ENCODE results near the gene CR1L.
"Not testable (repeated sequence)": the region's sequence is repeated elsewhere in the genome, so short reads cannot be mapped to it uniquely, and the experiment has no call there.

The CR1L gene

GRCh38 chr1:207644852-207645634 lies at the start of gene CR1L:
Gene CR1L, plus strand, starts transcription at chr1:207645133. Its CDS starts 101 bp downstream, at chr1:207645234.
- peak; percentile 72 for DNase-seq

GRCh38 chr1:207603777-207604176 lies 41.2 kb upstream of the CR1L start:
- DNase-seq: no peak

DNA sequence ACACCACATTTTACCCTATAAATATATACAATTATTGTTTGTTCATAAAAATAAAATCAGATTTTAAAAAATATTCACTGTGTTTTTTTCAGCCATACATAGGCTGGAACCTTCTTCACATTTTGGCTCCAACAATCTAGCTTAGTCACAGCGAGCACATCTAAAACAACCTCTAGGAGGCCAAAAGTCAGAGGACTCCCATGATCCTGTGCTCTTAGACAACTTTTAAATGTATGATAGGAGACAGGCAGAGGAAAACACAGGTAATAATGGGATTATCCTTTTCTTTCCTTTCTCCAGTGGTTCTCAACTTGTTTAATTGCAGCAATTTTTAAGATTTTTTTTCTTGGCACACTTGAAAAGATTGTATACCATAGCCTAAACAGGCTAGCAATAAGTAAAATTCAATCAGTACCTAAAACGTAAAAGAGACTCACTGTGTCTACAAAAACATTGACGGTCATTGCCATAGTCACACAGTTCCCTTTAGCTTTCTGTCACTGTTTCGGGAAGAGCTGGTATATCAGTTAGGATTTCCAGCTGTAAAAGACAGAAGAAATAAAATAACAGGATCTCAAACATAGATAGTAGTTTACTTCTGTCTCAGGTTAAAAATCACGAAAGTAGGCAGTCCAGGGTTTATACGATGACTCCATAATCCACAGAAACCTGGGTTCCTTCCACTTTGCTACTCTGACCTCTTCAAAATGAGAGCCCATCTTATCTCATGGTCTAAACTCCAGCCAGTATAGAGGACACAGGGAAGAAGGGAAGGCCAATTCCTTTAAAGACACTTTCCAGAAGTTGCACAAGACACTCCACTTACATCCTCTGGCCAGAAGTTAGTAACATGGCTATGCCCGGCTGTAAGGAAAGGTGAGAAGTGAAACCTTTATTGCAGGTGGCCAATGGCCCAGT lies 39.2 kb upstream of the CR1L start:
- no peak for DNase-seq

GRCh38 chr1:207606362-207606755 lies 38.6 kb upstream of the CR1L start:
- DNase-seq: no peak

DNA sequence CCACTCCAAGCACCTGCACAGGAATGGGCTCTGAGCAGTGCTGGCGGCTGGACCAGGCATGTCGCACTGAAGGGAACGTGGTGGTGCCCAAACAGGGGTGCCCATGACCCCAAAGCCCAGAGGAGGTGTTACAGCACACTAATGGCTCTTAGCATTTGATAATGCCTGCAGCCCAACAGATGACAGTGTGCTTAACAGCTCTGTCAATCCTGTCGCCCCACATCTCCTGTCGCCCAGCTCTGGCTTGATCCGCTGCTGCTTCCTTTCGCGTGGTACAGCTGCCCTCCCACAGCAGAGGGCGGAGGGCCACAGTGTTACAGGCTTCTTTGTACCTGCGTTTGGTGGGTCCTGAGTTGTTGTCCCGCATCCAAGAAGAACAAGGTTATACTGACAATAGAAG lies 32.2 kb upstream of the CR1L start:
- no peak for DNase-seq

- DNase-seq: no peak
These were observed 24.9 kb upstream of the CR1L start for GRCh38 chr1:207619871-207620542.

DNA sequence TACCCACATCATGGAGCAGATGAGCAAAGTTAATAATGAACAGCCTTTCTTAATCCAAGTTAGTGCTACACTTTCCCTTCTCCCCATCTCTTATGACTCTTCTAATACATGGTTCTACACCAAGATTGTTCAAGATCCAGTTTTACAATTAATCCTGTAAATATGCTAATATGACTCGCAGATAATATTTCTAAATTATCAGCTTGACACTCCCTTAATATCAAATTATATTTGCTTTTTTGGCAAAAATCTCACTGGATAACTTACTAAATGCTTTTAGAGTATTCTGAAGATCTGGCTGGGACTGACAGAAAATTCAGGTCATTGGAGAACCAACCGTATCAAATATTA lies 24.4 kb upstream of the CR1L start:
- DNase-seq: no peak

- DNase-seq: not testable (repeated sequence)
These were observed 19.3 kb upstream of the CR1L start for GRCh38 chr1:207625504-207626071.

DNA sequence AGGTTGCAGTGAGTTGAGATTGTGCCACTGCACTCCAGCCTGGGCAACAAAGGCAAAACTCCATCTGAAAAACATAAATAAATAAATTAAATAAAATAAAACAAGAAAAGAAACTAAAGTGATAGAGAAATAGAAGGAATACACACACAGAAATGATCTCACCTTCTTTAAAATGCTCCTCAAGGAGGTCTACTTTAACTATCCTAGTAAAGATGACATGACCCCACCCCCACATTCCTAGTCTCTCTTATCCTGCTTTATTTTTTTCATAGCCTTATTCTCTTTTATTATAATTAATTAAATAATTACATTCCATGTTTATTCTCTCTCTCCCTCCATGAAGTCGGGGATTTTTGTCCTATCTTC lies 18.0 kb upstream of the CR1L start:
- no peak for DNase-seq

DNA sequence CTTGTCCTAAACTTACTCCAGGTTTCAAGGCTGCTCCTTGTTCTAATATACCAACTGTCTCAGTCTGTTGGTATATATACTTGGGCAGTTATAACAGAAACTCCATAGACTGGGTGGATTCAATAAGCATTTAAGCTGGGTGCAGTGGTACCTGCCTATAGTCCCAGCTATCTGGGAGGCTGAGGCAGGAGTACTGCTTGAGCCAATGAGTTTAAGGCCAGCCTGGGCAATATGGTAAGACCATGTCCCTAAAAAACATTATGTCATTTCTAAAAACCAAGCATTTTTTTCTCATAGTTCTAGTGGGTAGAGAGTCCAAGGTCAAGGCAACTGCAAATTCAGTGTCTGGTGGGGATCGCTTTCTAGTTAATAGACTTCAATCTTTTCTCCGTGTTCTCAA lies 17.4 kb upstream of the CR1L start:
- no peak for DNase-seq

DNA sequence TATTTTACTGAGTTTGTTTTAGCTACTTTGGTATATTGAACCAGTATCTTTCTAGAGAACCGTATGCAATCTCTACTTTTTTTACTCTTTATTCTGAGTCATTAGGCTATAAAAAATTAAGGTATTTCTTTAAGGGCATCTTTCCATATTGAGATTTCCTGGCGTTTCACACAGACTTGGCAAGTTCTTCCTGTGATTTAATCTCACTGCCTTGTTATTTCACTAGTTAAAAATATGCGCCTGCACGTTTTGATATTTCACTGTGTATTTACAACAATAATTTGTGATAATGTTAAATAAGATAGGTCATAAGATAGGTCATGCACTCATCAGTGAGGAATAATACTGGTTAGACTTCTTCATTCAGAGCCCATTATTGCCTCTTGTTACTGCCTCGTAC lies 16.2 kb upstream of the CR1L start:
- no peak for DNase-seq

- no peak for DNase-seq
These were observed 13.8 kb upstream of the CR1L start for GRCh38 chr1:207631137-207631536.

GRCh38 chr1:207633226-207633625 lies 11.7 kb upstream of the CR1L start:
- no peak for DNase-seq

GRCh38 chr1:207633699-207634289 lies 11.1 kb upstream of the CR1L start:
- not testable (repeated sequence) for DNase-seq

GRCh38 chr1:207634293-207634692 lies 10.6 kb upstream of the CR1L start:
- DNase-seq: not testable (repeated sequence)

GRCh38 chr1:207635569-207636186 lies 9.3 kb upstream of the CR1L start:
- not testable (repeated sequence) for DNase-seq

- DNase-seq: not testable (repeated sequence)
These were observed 6.3 kb upstream of the CR1L start for GRCh38 chr1:207638487-207639145.

GRCh38 chr1:207639362-207639761 lies 5.6 kb upstream of the CR1L start:
- DNase-seq: not testable (repeated sequence)

- no peak for DNase-seq
These were observed 624 bp upstream of the CR1L start for GRCh38 chr1:207644166-207644851.

GRCh38 chr1:207645635-207646081 lies 725 bp downstream of the CR1L start:
- no peak for DNase-seq

DNA sequence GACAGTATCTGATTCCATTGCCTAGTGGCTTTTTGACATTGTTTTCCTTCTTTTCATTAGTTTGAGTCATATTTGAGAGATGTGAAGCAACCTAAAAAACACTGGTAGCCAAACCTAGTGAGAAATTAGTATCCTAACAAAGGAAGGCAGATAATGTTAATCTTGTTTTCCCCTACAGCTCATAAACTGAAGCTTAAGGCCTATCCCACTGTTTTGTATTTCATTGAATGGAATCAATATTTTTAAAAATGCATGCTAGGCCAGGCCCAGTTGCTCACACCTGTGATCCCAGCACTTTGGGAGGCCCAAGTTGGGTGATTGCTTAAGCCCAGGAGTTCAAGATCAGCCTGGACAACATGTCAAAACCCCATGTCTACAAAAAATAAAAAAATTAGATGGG lies 1.2 kb downstream of the CR1L start:
- no peak for DNase-seq

All from NCI-H1092 (cell line).